IPS-15b (cell line): ENCODE data around the gene NRDE2.
A peak's percentile ranks its signal among the peaks of the same experiment; 100 is the strongest.

Source experiments
- H3K27me3 ChIP-seq: one replicate; pipeline ENCODE4 v1.6.1; 2013; ENCODE audit warnings: low read length; ENCODE audit not compliant: control insufficient read depth, insufficient read depth
- H3K36me3 ChIP-seq: one replicate; pipeline ENCODE4 v1.6.1; 2013; ENCODE audit warnings: low read length; ENCODE audit not compliant: control insufficient read depth, insufficient read depth
- H3K4me1 ChIP-seq: one replicate; pipeline ENCODE4 v1.6.1; 2013; ENCODE audit warnings: mild to moderate bottlenecking, low read length; ENCODE audit not compliant: control insufficient read depth, insufficient read depth
- H3K4me3 ChIP-seq: one replicate; pipeline ENCODE4 v1.5.1; 2013; ENCODE audit warnings: low read depth, low read length
- H3K9ac ChIP-seq: one replicate; pipeline ENCODE4 v1.6.1; 2013; ENCODE audit warnings: low read depth, mild to moderate bottlenecking, low read length
- H3K9me3 ChIP-seq: one replicate; pipeline ENCODE4 v1.6.1; 2013; ENCODE audit warnings: mild to moderate bottlenecking, low read length; ENCODE audit not compliant: control insufficient read depth, insufficient read depth

Gene NRDE2

DNA sequence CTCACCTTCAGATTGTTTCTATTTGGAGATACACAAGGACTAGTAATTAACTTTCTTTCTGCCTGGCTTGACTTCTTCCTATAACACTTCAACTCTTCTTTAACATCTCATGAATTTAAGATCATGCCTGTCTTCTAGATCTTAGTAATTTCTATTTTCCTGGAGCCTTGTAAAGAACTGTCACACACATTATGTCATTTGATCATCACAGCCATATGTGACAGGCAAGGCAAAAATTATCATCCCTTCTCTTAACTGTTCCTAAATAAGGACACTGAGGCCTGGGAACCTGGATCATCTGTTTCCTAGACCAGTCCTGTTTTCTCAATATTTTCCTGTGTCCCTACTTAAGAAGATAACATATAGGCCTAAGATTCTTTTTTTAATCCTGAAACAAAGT is 27.2 kb downstream of the NRDE2 start:
- Histone ChIP-seq H3K4me3 (no peak overlapping the region), H3K27me3 (no peaks in the 10 kb centered on the region), H3K4me1 (peaks cover 35% of the 10 kb centered on the region), H3K36me3 (no peaks in the 10 kb centered on the region), H3K9me3 (no peaks in the 10 kb centered on the region), H3K9ac (no peak overlapping the region)

DNA sequence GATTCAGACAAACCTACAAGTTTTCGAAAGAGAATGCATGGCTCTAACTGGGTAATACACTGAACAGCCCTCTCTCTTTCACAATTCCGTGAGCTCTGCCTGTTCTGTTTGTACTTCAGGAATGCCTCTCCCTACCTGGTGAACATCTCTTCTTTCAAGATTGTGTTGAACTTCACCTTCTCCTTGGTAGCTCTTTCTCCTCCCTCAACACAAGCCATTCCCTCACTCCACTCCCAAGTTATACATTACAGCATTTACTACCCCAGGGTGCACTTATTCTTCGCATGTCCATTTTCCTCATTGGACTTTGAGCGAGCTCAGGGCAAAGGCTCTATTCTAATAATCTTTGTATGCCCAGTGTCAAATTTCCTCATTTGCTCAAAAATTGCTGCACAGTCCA is 28.3 kb downstream of the NRDE2 start:
- Histone ChIP-seq H3K4me1 (peaks cover 35% of the 10 kb centered on the region), H3K36me3 (no peaks in the 10 kb centered on the region), H3K9ac (peak overlapping the region; percentile 50), H3K9me3 (no peaks in the 10 kb centered on the region), H3K4me3 (peak overlapping the region; percentile 16), H3K27me3 (no peaks in the 10 kb centered on the region)

DNA sequence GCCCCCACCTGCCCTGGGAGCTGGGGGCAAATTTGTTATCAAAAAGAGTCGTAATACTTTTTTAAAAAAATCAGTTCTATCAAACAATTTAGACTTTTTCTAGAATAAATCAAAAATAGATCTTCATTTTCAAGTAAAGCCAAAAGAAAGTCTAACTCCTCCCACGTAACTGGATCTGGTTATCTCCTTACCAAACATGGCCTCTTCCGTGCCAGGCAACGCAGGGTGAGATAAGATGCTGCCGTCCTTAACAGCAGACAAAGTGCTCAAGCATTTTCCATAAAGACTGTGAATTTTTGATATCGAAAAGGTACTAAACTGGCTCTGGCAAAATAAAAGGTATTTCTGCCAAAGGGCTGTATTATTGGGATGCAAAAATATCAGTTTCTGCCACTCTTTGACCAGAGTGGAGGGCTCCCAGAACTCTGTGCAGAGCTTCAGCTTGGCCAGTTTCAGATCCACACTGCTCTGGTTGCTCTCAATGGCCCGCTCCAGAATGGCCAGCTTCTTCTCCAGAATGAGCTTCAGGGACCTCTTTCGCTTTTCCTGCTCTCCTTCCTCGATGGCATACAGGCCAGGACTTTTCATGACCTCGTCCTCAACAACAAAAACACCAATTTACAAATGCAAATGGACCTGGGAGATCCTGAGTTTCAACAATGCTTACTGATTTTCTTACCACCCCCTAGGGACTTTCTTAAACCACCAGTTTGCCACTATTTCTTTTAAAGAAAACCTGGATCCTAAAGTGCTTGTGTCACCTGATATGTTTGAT is 29.0 kb downstream of the NRDE2 start:
- H3K9ac ChIP-seq: peak overlapping the region; percentile 50
- no peaks in the 10 kb centered on the region for H3K9me3 ChIP-seq
- peaks cover 35% of the 10 kb centered on the region for H3K4me1 ChIP-seq
- H3K27me3 ChIP-seq: no peaks in the 10 kb centered on the region
- no peaks in the 10 kb centered on the region for H3K36me3 ChIP-seq
- peak overlapping the region; percentile 16 for H3K4me3 ChIP-seq

DNA sequence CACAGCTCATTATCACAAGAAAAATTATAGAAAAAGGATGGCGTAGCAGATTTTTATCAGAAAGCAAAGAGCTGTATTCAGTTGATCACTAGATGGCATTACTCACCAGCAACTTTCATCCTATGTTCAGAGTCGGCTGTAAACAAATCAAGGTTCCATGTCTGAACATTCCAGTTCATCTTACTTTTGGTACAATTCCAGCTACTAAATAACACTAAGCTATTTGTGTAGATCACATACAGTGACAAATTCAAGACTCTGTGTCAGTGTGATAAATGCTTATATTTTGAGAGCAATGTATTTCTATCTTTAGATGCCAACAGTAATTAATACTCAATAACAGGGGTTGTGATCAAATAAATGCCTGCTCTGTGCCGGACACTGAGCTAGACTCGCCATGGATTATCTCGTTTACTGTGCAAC is 30.1 kb downstream of the NRDE2 start:
- no peak overlapping the region for H3K9ac ChIP-seq
- no peaks in the 10 kb centered on the region for H3K27me3 ChIP-seq
- H3K9me3 ChIP-seq: no peaks in the 10 kb centered on the region
- H3K4me1 ChIP-seq: peaks cover 35% of the 10 kb centered on the region
- H3K36me3 ChIP-seq: no peaks in the 10 kb centered on the region
- no peak overlapping the region for H3K4me3 ChIP-seq

DNA sequence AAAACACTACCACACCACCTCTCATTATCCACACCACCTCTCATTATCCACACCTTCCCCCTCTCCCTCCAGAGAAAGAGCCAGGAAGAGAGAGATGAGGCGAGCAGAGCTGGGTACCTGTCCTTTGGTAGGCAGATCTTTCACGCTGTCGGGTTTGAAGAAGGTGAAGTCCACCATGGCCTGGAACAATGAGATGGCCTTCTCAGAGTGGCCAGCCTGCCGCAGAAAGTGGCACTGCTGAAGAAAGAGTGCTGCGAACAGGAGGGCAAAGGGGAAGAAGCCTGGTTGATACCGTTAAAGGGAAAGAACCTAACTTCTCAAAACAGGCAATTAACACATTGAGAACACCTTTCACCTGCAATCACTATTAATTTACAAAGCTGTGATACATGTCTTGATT is 30.6 kb downstream of the NRDE2 start:
- Histone ChIP-seq H3K4me3 (no peak overlapping the region), H3K36me3 (no peaks in the 10 kb centered on the region), H3K4me1 (peaks cover 35% of the 10 kb centered on the region), H3K9me3 (no peaks in the 10 kb centered on the region), H3K27me3 (no peaks in the 10 kb centered on the region), H3K9ac (no peak overlapping the region)

DNA sequence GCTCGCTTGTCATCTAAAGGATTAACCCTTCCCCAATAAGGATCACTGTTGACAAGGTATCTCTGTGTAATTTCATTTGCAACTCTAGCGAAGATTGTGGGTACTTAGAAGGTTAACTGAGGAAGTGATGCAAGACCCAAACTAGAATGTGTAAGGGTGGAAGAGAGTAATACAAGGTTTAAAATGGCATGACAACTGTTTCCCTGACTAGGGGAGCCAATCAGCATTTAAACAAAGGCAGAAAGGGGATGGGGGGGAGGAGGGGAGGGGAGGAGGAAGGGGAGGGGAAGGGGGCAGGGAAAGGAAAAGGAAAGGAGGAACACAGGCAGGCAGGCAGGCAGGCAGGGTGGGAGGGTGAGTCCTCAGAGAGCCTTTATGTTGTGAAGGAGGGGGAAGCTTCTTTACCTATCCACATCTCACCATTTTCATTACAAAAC is 31.1 kb downstream of the NRDE2 start:
- no peaks in the 10 kb centered on the region for H3K36me3 ChIP-seq
- no peaks in the 10 kb centered on the region for H3K9me3 ChIP-seq
- no peaks in the 10 kb centered on the region for H3K27me3 ChIP-seq
- H3K4me3 ChIP-seq: no peak overlapping the region
- peaks cover 35% of the 10 kb centered on the region for H3K4me1 ChIP-seq
- no peak overlapping the region for H3K9ac ChIP-seq

DNA sequence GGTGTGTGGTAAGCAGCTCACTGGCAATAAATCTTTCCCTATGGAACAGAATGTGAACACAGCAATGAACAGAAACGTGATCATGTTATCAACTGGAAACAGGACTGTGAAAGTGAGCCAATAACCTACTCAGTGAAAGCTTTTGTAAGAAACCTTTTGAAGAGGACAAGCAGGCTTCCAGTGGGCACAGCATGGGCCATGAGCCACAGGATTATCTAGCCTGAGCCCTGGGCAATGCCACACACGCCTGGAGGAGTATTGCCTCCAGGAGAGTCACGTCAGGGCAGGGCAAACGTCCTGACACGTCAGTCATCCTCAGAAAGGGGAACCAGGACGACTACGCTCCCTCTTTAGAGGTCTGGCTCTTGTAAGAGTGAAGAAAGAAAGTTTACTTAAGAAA is 32.3 kb downstream of the NRDE2 start:
- no peak overlapping the region for H3K4me3 ChIP-seq
- no peak overlapping the region for H3K9ac ChIP-seq
- H3K27me3 ChIP-seq: no peaks in the 10 kb centered on the region
- H3K4me1 ChIP-seq: peaks cover 25% of the 10 kb centered on the region
- H3K9me3 ChIP-seq: no peaks in the 10 kb centered on the region
- H3K36me3 ChIP-seq: no peaks in the 10 kb centered on the region

DNA sequence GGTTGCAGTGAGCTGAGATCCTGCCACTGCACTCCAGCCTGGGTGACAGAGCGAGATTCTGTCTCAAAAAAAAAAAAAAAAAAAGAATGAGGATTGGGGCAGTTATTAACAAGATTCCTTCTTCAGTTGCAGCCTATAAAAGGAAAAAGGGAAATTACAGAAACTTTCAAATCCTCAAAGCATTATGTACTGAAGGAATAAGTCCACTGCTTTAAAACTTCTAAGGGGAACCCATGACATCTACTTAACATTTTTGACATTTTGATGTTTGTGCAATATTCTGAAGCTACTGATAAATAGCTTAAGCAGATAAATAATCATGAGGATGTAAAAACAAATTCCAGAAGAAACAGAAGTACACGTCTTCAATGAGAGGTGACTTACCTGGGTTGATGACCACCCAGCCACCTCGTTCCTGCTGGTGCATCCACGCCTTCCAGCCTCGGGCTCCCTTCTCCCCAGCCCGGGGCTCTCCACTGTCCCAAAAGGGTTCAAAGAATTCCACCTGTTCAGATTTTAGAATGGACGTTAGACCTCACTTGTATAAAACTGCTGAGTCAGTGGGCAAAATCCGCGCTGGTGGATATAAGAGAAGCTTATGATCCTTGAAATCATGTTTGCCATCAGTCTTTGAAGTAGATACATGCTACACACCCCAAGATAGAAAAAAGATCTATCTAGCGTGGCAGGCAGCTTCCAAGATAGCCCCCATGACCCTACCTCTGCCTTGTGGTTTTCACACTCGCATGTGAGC is 33.7 kb downstream of the NRDE2 start:
- no peaks in the 10 kb centered on the region for H3K27me3 ChIP-seq
- no peaks in the 10 kb centered on the region for H3K36me3 ChIP-seq
- H3K4me1 ChIP-seq: peaks cover 11% of the 10 kb centered on the region
- H3K4me3 ChIP-seq: no peak overlapping the region
- H3K9ac ChIP-seq: no peak overlapping the region
- H3K9me3 ChIP-seq: no peaks in the 10 kb centered on the region

DNA sequence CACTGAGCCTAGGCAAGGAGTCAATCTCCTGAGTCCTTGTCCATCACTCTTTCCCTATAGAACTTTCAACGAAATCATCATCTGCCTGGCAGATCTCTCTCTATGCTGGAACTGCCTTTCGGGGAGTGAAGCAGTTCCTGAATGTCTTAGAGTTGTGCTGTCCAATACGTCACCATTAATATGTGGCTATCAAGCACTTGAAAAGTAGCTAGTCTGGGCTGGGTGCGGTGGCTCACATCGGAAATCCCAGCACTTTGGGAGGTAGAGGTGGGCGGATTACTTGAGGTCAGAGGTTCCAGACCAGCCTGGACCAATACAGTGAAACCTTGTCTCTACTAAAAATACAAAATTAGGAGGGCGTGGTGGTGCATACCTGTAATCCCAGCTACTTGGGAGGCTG is 35.1 kb downstream of the NRDE2 start:
- no peak overlapping the region for H3K9ac ChIP-seq
- no peaks in the 10 kb centered on the region for H3K9me3 ChIP-seq
- H3K27me3 ChIP-seq: no peaks in the 10 kb centered on the region
- H3K36me3 ChIP-seq: peaks cover 5% of the 10 kb centered on the region
- H3K4me1 ChIP-seq: no peaks in the 10 kb centered on the region
- H3K4me3 ChIP-seq: no peak overlapping the region

DNA sequence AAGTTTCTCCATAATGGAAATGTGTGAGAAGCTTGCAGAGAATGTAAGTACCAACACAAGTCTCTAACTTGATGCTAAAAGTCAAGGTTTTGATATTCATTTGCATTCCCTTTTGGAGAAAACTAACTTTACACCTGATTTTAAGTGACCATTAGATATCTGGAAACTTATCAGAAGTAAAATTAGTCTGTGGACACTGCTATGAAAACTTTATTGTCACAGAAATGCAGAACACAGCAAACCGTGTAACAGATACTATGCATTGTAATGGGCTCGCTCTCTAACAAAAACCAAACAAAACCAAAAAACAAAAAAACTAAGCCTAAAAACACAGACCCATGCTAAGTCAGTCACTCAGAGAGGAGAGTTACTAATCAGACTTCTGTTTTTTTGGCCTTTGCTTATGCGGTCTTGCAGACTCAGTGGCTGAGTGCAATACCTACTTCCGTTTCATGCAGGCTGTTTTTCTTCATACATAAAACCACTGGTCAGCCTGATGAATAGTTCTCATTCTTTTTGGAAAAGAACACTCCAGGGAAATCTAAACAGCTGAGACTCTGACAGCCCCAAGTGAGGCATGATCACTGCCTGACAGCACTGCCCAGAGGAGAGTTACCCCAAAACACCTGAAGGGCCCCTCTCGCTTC is 35.7 kb downstream of the NRDE2 start:
- Histone ChIP-seq H3K4me3 (no peak overlapping the region), H3K4me1 (no peaks in the 10 kb centered on the region), H3K36me3 (peaks cover 5% of the 10 kb centered on the region), H3K9me3 (no peaks in the 10 kb centered on the region), H3K27me3 (no peaks in the 10 kb centered on the region), H3K9ac (no peak overlapping the region)

DNA sequence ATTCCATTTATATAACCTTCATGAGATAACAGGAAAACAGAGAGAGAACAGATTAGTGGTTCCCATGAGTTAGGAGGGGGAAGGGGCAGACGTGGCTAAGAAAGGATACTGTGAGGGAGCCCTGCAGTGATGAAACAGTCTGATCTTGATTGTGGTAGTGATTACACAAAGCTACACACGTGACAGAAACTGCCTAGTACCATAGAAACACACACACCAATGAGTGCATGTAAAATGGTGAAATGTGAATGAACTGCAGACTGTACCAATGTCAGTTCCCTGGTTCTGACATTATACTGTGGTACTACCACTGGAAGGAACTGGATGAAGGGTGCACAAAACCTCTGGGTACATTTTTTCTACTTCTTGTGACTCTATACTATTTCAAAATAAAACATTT is 36.9 kb downstream of the NRDE2 start:
- H3K27me3 ChIP-seq: no peaks in the 10 kb centered on the region
- H3K4me3 ChIP-seq: no peak overlapping the region
- H3K4me1 ChIP-seq: peaks cover 3% of the 10 kb centered on the region
- no peak overlapping the region for H3K9ac ChIP-seq
- peaks cover 5% of the 10 kb centered on the region for H3K36me3 ChIP-seq
- H3K9me3 ChIP-seq: no peaks in the 10 kb centered on the region
